Caco-2 (cell line): ENCODE data around the gene MEX3B. TPM values are rescaled to one million over a fixed set of nuclear protein-coding genes. Genes with fewer than 3 reads are reported as not detected.

Experiments used
- BruUV-seq: library from RNA; stranded (reverse); fragments of 400-500 nt; replicated peaks from 2 replicates; lab custom pipeline; 2021; lab: Mats Ljungman, UMichigan
- CTCF ChIA-PET: fragments of 300-600 bp; sonication (Branson Sonifier 250); formaldehyde crosslinking; loops from one replicate; lab custom pipeline; 2022; ENCODE audit warnings: antibody characterized with exemption; lab: Charles Lee
- POLR2A ChIA-PET: fragments of 300-600 bp; sonication (Branson Sonifier 250); formaldehyde crosslinking; loops from one replicate; lab custom pipeline; 2022; ENCODE audit warnings: antibody characterized with exemption; lab: Charles Lee
- DNase-seq, 2 experiments: peaks; one replicate each; pipeline versions ENCODE4 v3.0.0 to v3.0.0-alpha.2; 2020 to 2022
- H3K27me3 ChIP-seq: replicated peaks from 2 replicates; pipeline ENCODE4 v1.6.0; 2011; ENCODE audit warnings: low read length; ENCODE audit not compliant: control insufficient read depth, insufficient read depth
- H3K36me3 ChIP-seq: 2 replicates; pipeline ENCODE4 v1.5.1; 2011; ENCODE audit warnings: low read length; ENCODE audit not compliant: control insufficient read depth, insufficient read depth
- H3K4me1 ChIP-seq: fragments of 250-450 bp; sonication (Bioruptor Pico); 2 replicates; pipeline ENCODE4 v1.5.1; 2020; ENCODE audit warnings: mild to moderate bottlenecking
- H3K4me3 ChIP-seq: 2 replicates; pipeline ENCODE4 v1.5.1; 2011; ENCODE audit warnings: low read depth, mild to moderate bottlenecking, control low read depth, low read length
- H3K9me3 ChIP-seq: fragments of 250-450 bp; sonication (Bioruptor Pico); 2 replicates; pipeline ENCODE4 v1.5.1; 2020; ENCODE audit warnings: mild to moderate bottlenecking, moderate library complexity
- H3K27ac Mint-ChIP-seq: one replicate; pipeline ENCODE4 v1.8.0; 2022; ENCODE audit warnings: mixed read lengths; ENCODE audit not compliant: unreplicated experiment
- H3K27me3 Mint-ChIP-seq: one replicate; pipeline ENCODE4 v1.8.0; 2022; ENCODE audit warnings: mixed read lengths; ENCODE audit not compliant: insufficient read depth, unreplicated experiment
- H3K36me3 Mint-ChIP-seq: one replicate; pipeline ENCODE4 v1.8.0; 2022; ENCODE audit warnings: mild to moderate bottlenecking, mixed read lengths; ENCODE audit not compliant: insufficient read depth, unreplicated experiment
- H3K4me1 Mint-ChIP-seq: one replicate; pipeline ENCODE4 v1.8.0; 2022; ENCODE audit warnings: low read depth, mixed read lengths; ENCODE audit not compliant: unreplicated experiment
- H3K4me3 Mint-ChIP-seq: one replicate; pipeline ENCODE4 v1.8.0; 2022; ENCODE audit warnings: mild to moderate bottlenecking, moderate library complexity, mixed read lengths; ENCODE audit not compliant: unreplicated experiment
- H3K9me3 Mint-ChIP-seq: one replicate; pipeline ENCODE4 v1.8.0; 2022; ENCODE audit warnings: mixed read lengths; ENCODE audit not compliant: unreplicated experiment
- CTCF ChIP-seq, 2 experiments: fragments of 200-600 bp in 1 of 2; IDR thresholded peaks; 1 replicate in 1 of 2; 2 replicates in 1 of 2; pipeline versions ENCODE4 v1.5.1 to v1.8.0; 2011 to 2022; ENCODE audit warnings: antibody characterized with exemption in 1 of 2, control low read depth in 1 of 2, inconsistent platforms in 1 of 2, low read depth in 1 of 2, low read length in 1 of 2, mild to moderate bottlenecking in 1 of 2, moderate library complexity in 1 of 2; ENCODE audit not compliant: insufficient read depth in 1 of 2, severe bottlenecking in 1 of 2, unreplicated experiment in 1 of 2
- intact Hi-C: fragments of 100-400 bp; cut with micrococcal nuclease; formaldehyde crosslinking; loops from one replicate; pipeline ENCODE4 v1.10.0; 2022; ENCODE audit not compliant: unreplicated experiment
- total RNA-seq: library from RNA; stranded (reverse); gene quantifications from 2 replicates; pipeline ENCODE4 v1.2.3, GENCODE V29; 2022

Gene MEX3B
- total RNA-seq, 1 experiment from 2014 or later, result 0.34 TPM

DNA sequence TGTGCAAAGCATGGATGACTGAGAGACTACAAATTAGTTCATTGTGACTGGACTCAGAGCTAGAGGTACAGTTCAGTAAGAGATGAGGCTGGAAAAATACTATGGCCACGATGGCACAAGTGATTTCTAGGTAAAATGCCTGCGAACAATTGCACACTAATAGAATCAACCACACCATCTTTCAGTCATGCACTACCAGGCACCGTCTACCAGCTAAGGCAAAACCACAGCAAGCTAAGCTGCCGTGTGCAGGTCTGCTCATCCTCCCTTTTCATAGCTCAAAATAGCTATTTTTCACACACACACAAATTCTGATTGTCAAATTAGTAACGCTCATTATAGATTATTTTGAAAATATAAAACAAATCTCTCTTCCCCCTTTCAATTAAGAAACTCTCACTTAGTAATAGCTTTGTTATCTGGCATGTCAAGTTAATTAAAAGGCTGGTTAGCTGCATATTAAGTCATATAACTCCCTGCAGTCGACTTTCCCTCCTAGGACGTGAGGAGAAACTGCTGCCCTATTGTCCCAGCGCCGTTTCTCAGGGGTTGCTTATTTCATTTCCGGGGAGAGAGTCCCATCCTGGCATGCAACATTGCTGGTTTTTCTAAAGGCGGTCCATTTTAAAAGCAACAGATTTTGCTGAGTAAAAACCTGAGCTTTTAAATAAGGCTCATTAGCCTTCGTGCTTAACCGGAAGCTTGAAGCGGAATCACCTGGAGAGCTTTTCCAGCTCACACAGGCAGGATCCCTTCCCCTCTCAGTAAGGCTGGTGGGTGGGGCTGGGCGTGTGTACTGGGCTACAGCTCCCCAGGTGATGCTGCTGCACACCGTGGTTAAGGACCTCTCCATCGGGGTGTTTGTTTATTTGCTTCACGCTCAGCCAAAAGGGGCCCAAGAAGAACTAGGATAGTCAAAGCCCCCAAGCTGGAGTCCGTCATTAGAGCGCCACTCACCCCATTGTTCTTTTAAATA, 16.9 kb upstream of the MEX3B start:
- no peak overlapping the region for H3K27ac Mint-ChIP-seq
- no TSS peak for BruUV-seq
- H3K27me3 Mint-ChIP-seq, result peaks cover 17% of the 10 kb centered on the region
- no peaks in the 10 kb centered on the region for H3K4me1 Mint-ChIP-seq
- POLR2A ChIA-PET, result no interaction called here
- intact Hi-C loops, result no loop called here
- no peaks in the 10 kb centered on the region for H3K9me3 Mint-ChIP-seq
- no peaks in the 10 kb centered on the region for H3K36me3 Mint-ChIP-seq
- Histone ChIP-seq H3K36me3 (no peaks in the 10 kb centered on the region), H3K9me3 (no peaks in the 10 kb centered on the region), H3K27me3 (no peaks in the 10 kb centered on the region), H3K4me1 (no peaks in the 10 kb centered on the region), H3K4me3 (no peak overlapping the region)
- H3K4me3 Mint-ChIP-seq, result no peak overlapping the region
- CTCF ChIA-PET, result interaction anchor here (0.6 to 1.3 kb wide), 2 partner anchors 45 to 73 kb away, joined by 3 to 5 read pairs; no protein-coding TSS in a partner anchor
- TF ChIP-seq CTCF (IDR thresholded peaks at IDR 0.05; ENCODE audit: insufficient read depth in 1 of 2, low read depth in 1 of 2, low read length in 1 of 2, severe bottlenecking in 1 of 2, unreplicated experiment in 1 of 2), result no peak
- no peak for DNase-seq

- POLR2A ChIA-PET, result no interaction called here
- no TSS peak for BruUV-seq
- intact Hi-C loops, result no loop called here
- no peak overlapping the region for H3K4me3 Mint-ChIP-seq
- CTCF ChIA-PET, result no interaction called here
- no peaks in the 10 kb centered on the region for H3K4me1 Mint-ChIP-seq
- TF ChIP-seq CTCF (IDR thresholded peaks at IDR 0.05; ENCODE audit: insufficient read depth in 1 of 2, low read depth in 1 of 2, low read length in 1 of 2, severe bottlenecking in 1 of 2, unreplicated experiment in 1 of 2), result no peak
- Histone ChIP-seq H3K4me3 (no peak overlapping the region), H3K4me1 (no peaks in the 10 kb centered on the region), H3K36me3 (no peaks in the 10 kb centered on the region), H3K27me3 (no peaks in the 10 kb centered on the region), H3K9me3 (no peaks in the 10 kb centered on the region)
- no peak overlapping the region for H3K27ac Mint-ChIP-seq
- no peaks in the 10 kb centered on the region for H3K36me3 Mint-ChIP-seq
- no peaks in the 10 kb centered on the region for H3K9me3 Mint-ChIP-seq
- no peak for DNase-seq
- peaks cover 21% of the 10 kb centered on the region for H3K27me3 Mint-ChIP-seq
Measured at GRCh38 chr15:82060817-82061216, 15.0 kb upstream of the MEX3B start.

- no peak overlapping the region for H3K27ac Mint-ChIP-seq
- Histone ChIP-seq H3K4me3 (no peak overlapping the region), H3K9me3 (no peaks in the 10 kb centered on the region), H3K4me1 (no peaks in the 10 kb centered on the region), H3K36me3 (no peaks in the 10 kb centered on the region), H3K27me3 (no peaks in the 10 kb centered on the region)
- intact Hi-C loops, result no loop called here
- ChIA-PET POLR2A (no interaction called here), CTCF (no interaction called here)
- DNase-seq, result no peak
- H3K27me3 Mint-ChIP-seq, result peaks cover 21% of the 10 kb centered on the region
- no TSS peak for BruUV-seq
- no peaks in the 10 kb centered on the region for H3K4me1 Mint-ChIP-seq
- no peak for TF ChIP-seq CTCF (IDR thresholded peaks at IDR 0.05; ENCODE audit: insufficient read depth in 1 of 2, low read depth in 1 of 2, low read length in 1 of 2, severe bottlenecking in 1 of 2, unreplicated experiment in 1 of 2)
- no peaks in the 10 kb centered on the region for H3K9me3 Mint-ChIP-seq
- H3K36me3 Mint-ChIP-seq, result no peaks in the 10 kb centered on the region
- no peak overlapping the region for H3K4me3 Mint-ChIP-seq
Measured at GRCh38 chr15:82058517-82059204, 12.8 kb upstream of the MEX3B start.
